Stimulated activated CD8-positive, alpha-beta memory T cell treated with anti-CD3 and anti-CD28 coated beads, Interleukin-15, amount 100 ng/mL, for 48 hours (primary cell): ENCODE measurements around the gene SCN8A.

Experiments
- DNase-seq, 2 donors: peaks; one replicate each; pipeline ENCODE4 v3.0.0-alpha.2; 2020; ENCODE audit warnings: low read depth in 2 of 2

The SCN8A gene

DNA sequence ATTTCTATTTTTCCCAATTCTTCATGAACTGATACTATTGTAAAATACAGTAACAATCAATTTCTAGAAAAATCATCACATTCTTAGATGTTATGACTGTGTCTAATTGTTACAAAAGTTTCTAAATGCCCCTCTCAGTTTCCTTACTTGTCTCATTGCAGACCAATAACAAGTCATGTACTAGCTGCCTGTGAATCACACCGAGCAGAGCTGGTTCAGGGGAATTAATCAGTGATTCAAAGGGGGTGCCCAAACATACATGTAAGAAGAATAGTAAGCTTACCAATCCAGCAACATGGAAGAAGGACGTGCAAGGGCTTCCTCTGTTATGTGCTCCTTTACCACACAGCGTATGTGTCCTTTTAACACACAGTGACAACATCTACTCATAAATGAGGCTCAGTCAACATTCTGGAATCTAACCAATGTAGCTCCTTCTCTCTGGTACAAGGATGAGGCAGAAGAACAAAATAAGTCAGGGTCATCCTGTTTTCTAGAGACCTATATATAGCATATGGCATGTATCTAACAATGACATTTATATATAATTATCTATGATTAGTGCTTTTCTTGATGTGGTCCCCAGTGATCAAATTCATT, 126.4 kb downstream of the SCN8A start:
- no peak for DNase-seq

DNA sequence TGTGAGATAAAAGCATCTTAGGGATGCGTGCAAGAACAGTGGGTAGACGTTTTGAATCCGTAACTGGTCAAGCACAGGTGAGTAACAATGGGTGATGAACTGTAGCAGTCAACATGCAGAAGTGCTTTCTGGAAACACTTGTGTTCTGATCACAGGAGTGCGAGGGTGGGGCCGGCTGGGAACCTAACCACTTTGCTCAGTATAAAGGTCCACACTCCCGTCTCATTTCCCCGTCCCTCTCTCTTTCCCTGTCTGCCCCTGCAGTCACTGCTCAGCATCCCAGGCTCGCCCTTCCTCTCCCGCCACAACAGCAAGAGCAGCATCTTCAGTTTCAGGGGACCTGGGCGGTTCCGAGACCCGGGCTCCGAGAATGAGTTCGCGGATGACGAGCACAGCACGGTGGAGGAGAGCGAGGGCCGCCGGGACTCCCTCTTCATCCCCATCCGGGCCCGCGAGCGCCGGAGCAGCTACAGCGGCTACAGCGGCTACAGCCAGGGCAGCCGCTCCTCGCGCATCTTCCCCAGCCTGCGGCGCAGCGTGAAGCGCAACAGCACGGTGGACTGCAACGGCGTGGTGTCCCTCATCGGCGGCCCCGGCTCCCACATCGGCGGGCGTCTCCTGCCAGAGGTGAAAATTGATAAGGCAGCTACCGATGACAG, 130.4 kb downstream of the SCN8A start:
- peak; percentile 12 to 36 for DNase-seq

DNA sequence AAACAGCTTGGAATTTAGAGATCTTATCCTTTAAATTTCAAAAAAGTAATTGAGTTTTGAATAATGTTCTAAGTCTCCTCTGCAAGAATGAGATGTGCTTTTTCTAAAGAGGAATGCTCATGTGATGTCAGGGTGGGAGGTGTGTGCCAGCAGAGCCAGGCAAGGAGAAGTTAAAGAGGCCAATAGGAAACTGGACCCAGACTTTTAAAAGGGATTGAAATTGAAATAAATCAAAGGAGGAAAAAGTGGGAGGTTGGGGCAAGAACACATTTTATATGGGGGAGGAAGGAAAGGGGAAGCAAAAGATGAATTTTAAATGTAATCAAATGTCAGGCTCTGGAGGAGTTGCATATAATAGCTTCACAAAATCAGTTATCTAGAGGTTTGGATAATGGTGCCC, 131.4 kb downstream of the SCN8A start:
- no peak for DNase-seq

DNA sequence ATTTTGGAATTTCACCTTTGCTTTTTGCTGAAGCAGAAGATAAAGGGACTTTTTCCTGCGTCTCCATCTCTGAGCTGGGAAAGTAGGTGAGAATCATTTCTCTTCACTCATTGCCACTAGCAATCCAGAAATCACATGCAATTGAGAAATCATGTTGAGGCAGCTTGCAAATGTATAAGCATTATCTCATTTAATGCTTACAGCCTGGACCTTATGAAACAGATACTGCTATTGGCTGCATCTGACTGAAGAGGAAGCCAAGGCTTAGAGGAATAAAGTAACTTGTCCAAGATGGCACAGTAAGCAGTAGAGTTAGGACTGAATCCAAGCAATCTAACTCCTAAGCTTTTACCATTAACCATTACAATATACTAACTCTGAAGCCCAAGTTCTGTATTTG, 135.1 kb downstream of the SCN8A start:
- no peak for DNase-seq

DNA sequence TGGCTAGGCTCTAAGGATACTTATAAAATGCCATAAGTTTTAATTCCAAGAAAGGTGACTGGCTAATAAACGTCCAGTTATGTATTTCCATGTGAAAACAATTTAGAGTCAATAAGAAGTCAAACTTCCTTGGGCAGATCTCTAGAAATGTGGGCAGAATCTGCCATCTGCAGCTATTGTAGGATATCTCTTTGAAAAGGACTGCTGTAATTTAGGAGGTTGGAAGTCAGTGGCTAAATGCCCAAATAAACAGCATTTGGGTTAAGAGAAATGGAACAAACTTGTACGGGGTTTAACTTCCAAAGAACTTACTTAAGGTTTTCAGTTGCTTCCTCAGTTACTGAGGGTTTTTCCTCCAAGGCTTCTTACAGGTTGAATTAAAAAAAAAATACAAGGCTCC, 135.9 kb downstream of the SCN8A start:
- no peak for DNase-seq

DNA sequence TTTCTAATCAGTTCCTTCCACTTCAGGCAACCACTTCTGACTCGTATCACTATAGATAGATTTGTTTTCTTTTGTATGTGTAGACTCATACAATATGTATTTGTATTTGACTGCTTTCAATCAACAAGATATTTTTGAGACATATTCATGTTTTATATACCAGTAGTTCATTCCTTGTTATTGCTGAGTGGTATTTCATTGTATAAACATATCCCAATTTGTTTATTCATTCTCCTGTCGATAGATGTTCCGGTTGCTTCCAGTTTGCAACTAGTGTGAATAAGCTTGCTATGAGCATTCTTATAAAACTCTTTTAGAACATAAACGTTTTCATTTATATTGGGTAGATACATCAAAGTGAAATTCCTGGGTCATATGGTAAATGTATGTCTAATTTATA, 138.3 kb downstream of the SCN8A start:
- no peak for DNase-seq

DNA sequence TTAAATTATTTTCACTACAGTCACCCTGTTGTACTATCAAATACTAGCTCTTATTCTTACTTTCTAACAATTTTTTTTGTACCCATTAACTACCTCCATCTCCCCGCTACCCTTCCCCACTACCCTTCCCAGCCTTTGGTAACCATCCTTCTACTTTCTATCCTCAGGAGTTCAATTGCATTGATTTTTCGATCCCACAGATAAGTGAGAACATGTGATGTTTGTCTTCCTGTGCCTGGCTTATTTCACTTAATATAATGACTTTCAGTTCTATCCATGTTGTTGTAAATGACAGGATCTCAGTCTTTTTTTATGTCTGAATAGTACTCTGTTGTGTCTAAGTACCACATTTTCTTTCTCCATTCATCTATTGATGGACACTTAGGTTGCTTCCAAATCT, 139.7 kb downstream of the SCN8A start:
- no peak for DNase-seq

DNA sequence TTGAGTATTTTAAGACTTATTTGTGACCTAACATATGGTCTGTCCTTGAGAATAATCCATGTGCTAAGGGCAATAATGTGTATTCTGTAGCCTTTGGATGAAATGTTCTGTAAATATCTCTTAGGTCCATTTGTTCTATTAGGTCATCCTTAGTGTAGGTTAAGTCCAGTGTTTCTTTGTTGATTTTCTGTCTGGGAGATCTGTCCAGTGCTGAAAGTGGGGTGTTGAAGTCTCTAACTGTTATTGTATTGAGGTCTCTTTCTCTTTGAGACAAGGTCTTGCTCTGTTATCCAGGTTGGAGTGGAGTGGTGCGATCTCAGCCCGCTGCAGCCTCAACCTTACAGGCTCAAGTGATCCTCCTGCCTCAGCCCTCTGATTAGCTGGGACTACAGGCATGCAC, 149.5 kb downstream of the SCN8A start:
- DNase-seq: no peak

DNA sequence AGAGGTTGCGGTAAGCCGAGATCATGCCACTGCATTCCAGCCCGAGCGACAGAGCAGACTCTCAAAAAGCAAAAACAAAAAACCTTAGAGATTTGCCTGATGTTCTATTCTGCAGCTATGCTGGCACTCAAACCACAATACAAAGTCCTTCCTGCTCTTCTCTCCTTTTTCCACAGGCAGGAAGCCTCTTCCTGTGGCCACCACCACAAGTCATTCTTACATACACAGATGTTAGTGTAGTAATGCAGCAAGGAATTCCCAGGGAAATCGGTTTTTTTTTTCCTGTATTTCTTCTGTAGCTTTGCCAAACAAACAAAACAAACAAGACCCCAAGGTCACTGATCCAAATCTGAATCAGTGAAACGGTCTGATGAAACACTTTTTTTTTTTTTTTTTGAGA, 153.2 kb downstream of the SCN8A start:
- no peak for DNase-seq

DNA sequence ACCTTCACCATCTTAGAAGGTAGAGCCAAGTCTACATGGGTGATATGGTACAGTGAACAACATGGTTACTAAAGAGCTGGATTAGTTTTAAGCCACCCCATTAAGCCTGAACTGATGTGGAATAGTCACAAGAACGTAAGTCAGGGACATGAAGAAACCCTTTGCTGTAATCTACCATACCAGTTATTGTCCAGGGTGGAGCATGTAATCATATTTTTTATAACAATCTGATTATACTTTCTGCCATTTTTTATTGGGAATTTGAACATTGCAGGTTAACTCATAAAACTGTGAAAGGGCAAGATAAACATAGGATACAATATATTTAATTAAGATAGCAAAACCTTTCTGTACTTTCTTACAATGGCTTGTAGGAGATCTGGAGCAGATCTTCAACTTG, 153.9 kb downstream of the SCN8A start:
- DNase-seq: no peak

DNA sequence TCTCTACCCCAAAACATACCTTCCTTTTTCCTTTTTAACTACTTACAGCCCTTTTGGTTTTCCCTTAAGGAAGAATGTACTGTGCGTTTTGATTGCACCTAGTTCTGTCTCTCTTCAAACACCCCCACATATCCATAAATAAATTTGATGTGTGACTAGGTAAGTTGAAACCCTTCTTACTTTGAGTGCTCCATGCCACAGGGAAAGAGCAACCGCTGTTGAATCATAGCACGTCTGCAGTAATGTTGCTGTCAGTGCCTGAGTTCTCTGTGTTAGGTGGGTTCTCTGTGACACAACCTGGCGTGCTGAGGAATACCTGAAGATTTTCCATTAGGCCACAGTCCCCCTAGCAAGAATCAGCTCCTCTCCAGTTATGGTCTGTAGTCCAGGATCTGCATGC, 155.4 kb downstream of the SCN8A start:
- DNase-seq: no peak

DNA sequence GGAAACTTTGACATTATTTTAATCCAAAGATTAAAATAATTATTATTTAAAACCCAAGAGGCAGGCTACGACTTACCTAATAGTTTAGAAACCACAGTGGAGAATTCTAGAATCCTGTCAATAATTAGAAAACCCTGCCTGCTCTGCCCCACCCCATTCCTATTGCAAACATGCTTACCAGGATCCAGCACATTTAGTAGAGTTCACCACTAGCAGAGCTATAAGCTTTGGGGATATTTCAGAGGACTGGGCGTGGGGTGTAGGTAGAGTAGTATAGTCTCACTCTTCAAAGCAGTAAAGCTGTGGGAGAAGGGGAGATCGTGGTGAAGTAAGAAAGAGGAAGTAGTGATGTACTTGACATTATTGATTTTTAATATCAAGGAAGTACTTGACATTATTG, 157.2 kb downstream of the SCN8A start:
- no peak for DNase-seq

DNA sequence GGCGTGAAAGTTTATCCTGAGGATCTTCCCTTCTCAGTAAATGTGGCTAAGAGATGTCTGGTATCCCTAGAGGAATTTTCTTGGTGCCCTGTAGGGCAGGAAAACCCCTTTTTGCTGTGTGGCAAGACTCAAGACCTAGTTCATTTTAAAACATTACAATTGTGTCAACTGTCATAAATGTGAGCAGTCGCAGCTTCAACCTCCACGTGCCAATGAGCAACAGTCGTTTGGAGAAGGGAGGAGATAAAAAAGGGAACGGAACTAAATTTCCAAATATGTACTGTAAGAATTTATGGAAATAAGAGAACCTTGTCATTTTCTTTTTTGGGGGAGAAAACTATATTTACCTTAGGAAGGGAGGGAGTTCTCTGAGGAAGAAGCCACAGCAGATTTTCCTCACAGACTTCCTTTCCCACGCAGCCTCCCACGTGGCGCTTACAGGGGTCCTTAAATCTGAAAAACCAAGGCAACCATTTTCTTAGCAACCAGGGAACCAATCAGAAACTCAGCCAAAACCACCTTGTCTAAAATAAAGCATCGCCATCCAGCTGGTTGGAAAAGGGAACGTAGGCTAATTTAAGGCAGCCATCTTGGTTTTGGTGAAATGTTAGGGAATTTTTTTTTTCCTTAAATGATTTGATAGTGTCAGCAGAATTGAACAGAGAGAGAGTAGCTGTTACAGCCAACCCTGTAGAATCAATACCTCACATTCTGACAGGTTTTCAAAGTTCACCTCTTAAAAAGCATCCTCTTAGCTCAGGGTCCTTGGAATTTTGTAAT, 158.4 kb downstream of the SCN8A start:
- no peak for DNase-seq

DNA sequence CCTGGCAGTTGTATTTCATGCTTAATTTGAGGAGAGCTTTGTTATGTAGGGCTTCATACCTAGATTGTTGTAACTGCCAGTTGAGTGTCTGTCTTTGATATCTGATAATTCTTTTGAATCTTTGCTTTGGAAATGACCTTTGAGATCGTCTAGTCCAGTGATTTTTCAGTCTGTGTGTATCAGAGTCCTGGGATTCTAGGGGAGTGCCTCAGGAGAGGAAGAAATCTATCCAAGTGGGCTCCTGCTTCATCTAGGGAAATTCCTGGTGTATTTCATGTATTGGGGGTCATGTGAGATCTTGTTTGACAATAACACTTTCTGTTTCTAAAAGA, 158.9 kb downstream of the SCN8A start:
- no peak for DNase-seq

DNA sequence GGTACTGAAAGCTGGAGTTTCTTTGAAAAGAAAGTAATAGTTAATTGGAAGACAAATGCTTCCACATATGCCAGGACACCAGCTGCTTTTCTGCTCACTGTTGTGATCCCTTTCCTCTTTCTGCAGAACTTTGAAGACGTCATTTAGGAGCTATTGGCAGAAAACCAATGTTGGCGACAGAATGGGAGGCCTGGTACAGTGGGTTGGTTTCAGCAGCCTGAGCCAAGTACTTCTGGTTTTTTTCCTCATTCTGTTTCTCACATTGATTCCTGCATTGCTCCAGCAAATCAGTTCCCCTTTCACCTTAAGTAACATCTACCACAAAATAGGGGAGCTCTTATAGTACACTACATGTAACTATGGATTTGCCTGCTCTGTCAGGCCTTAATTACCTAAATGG, 160.6 kb downstream of the SCN8A start:
- no peak for DNase-seq

DNA sequence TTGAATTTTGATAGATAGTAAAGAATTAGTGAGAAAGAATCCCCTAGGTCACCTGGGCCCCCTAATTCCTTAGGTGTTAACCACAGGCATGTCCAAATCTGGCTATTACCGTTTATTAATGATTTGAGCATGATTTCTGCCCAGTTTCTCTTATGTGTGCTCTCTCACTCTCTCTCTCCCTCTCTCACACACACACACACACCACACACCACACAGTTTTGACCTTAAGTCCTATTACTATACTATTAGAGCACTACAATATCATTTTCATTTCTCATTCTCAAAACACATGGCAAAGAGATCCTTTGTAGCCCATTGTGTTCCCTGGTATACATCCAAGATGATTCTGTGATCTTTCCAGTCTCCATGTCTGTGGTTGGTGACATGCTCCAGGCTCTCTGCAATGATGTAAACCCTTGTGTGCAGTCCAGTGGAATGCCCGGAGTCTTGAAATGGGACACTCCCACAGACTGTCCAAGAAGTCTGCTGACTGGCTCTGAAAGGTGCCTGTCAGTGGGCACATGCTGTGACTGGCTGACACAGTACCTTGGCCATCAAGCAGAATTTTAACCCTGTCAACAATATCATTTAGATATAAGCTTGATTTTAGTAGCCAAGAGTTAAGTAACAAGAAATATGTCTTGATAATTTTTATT, 161.3 kb downstream of the SCN8A start:
- DNase-seq: no peak

DNA sequence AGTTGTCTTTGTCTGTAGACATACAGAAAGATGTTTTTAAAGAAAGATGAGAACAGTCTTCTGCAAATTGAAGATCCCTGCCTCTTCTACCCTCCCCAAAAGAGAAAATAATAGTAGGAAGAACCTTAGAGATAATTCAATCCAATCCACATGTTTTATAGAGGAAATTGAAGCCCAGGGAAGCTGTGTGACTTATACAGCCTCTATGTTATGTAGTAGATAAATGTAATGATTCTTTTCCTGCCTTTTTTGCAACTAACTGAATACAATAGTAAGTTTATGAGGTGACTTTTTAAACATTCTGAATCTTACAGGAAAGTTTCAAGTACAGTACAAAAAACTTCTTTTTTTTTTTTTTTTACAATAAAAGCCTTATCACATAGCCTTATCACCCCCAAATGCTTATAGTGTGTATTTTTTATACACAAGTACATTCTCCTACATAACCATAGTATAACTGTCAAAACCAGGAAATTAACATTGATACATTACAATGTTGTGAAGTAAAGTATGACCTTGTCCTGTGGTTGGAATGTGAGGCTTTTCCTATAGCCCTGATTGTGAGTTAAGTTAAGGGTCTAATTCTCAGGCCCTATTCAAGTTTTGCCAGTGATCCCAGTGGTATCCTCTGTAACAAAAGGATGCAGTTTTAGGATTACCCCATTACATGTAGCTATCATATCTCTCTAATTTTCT, 163.1 kb downstream of the SCN8A start:
- no peak for DNase-seq

DNA sequence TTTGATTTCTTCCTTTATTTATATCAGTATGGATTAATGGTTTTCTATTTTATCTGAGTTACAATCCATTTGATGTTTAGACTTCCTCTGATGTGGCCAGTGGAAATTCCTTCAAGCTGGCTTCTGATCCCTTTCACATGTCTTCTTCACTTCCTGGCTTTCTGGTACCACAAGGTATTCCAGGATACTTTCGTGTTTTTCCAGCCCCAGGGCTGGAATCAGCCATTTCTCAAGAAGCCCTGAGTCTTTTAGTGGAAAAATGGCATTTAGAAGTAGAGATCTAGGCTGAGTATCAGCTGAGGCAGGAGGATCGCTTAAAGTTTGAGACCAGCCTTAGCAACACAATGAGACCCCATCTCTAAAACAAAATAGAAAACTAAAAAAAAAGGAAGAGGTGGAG, 164.2 kb downstream of the SCN8A start:
- DNase-seq: no peak

DNA sequence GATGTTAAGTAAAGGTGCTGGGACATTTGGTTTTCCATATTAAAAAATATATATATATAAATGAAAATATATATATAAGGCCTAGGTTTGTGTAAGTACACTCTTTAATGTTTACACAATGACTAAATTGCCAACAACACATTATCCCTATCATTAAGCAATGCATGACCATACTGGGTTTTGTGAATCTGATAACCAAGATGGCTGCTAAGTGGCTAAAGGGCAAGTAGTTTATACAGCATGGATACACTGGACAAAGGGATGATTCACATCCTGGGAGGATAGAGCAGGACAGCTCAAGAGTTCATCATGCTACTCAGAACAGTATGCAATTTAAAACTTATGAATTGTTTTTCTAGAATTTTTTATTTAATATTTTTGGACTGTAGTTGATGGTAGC, 168.1 kb downstream of the SCN8A start:
- no peak for DNase-seq

DNA sequence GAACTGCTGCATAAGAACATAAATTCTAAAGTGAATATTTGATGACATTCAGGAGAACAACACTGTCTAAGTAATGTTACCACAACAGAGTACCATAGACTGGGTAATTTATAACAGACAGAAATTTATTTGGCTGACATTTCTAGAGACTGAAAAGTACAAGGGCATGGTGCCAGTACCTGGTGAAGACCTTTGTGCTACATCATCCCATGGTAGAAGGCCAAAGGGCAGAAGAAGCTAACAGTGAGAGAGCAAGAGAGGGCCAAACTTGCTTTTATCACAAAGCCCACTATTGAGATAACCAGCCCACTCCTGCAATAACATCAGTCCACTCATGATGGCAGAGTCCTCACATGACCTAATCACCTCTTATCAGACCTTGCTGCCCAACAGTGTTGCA, 168.7 kb downstream of the SCN8A start:
- no peak for DNase-seq

DNA sequence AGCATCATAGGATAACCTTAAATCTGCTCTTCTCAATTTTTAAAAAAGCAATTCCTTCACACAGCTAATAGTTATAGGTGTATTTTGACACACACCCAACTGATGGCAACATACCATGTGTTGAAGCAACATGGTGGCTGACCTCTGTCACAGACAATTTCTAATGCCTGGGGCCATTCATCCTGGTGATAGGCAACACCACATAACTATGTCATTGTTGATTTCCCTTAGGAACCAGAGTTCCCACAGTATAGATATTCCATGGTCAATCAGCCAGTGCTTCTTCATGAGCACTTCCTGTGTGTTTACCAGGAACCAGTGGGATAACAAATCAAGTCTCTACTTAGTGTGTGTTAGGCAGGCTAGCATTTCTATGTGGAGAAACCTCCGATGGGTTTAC, 169.2 kb downstream of the SCN8A start:
- no peak for DNase-seq

DNA sequence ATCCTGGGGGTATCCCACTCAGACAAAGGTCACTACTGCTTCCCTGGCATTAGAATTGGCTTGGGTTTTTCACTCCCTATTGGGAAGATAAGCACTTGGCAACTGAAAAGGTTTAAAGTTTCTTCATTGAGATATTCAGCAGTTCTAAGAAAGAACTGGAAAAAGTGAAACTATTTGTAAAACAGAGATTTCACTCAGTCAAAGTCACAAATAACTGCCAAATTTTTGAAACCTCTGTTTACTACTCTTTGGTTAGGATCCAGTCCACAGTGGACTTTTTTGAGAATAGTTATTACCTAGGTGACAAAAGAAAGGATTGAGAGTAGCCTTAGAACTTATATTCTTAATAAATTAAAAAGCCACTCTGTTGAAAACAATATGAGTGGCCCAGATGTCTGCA, 172.7 kb downstream of the SCN8A start:
- no peak for DNase-seq
